Tibial nerve (tissue), 4 donors: Measurements from ENCODE around the gene ADAP1. TPM values are rescaled to one million over a fixed set of nuclear protein-coding genes. Genes with fewer than 3 reads are reported as not detected.

Source experiments
- DNase-seq, 2 donors: peaks; one replicate each; pipeline ENCODE4 v3.0.0-alpha.2; 2019; ENCODE audit warnings: low spot score in 2 of 2
- H3K27ac ChIP-seq, 4 donors: fragments of 200-600 bp; sonication (generic) in 3 of 4; one replicate each; pipeline ENCODE4 v1.5.1; 2017 to 2019; ENCODE audit warnings: mild to moderate bottlenecking in 1 of 4
- H3K27me3 ChIP-seq, 2 donors: fragments of 200-600 bp; sonication (generic) in 1 of 2; one replicate each; pipeline versions ENCODE4 v1.5.1 to v1.6.0; 2017 to 2019
- H3K36me3 ChIP-seq, 3 donors: fragments of 200-600 bp; sonication (generic); one replicate each; pipeline ENCODE4 v1.5.1; 2018 to 2019
- H3K4me1 ChIP-seq, 4 donors: fragments of 200-600 bp; sonication (generic) in 3 of 4; one replicate each; pipeline ENCODE4 v1.5.1; 2017 to 2019
- H3K4me3 ChIP-seq, 4 donors: fragments of 200-600 bp; sonication (generic) in 3 of 4; one replicate each; pipeline ENCODE4 v1.5.1; 2017 to 2019; ENCODE audit warnings: mild to moderate bottlenecking in 1 of 4, moderate library complexity in 1 of 4
- H3K9me3 ChIP-seq, 4 donors: fragments of 200-600 bp; sonication (generic) in 3 of 4; one replicate each; pipeline ENCODE4 v1.5.1; 2017 to 2019
- CTCF ChIP-seq, 5 experiments: fragments of 200-600 bp in 3 of 5; fragments of 450-650 bp in 2 of 5; sonication (generic) in 3 of 5; IDR thresholded peaks; one replicate each; pipeline ENCODE4 v1.5.1; 2016 to 2019; ENCODE audit warnings: antibody characterized with exemption in 5 of 5, mild to moderate bottlenecking in 3 of 5, moderate library complexity in 2 of 5
- EP300 ChIP-seq, 2 donors: sonication (generic); formaldehyde crosslinking; IDR thresholded peaks; one replicate each; pipeline ENCODE4 v1.6.1; 2017; ENCODE audit warnings: antibody characterized with exemption in 2 of 2, mild to moderate bottlenecking in 1 of 2
- POLR2A ChIP-seq, 2 donors: fragments of 450-650 bp; IDR thresholded peaks; one replicate each; pipeline ENCODE4 v1.6.1; 2017; ENCODE audit warnings: antibody characterized with exemption in 2 of 2, mild to moderate bottlenecking in 2 of 2, moderate library complexity in 2 of 2
- WGBS, 2 donors: methylation state at CpG; one replicate each; pipeline ENCODE4 v1.1.5; 2018; 5-methylcytosine and 5-hydroxymethylcytosine counted together
- total RNA-seq, 4 donors: library from RNA; depleted of rRNA; stranded (reverse); fragments of >200 nt; gene quantifications; one replicate each; pipeline ENCODE4 v1.1.0, GENCODE V29; 2016

ADAP1 gene
- total RNA-seq, 4 donors from 2014 or later, result 29.3 to 53.0 (median 39.6) TPM

GRCh38 chr7:967361-968082 lies 13.0 kb upstream of the ADAP1 start:
- H3K4me3 ChIP-seq, result no peak overlapping the region
- DNase-seq, result no peak
- 90 to 92% methylated on average over 39 of the region's 39 CpGs for WGBS, 2 donors
- H3K27me3 ChIP-seq, result peaks cover 0 to 6% of the 10 kb centered on the region in 2 donors
- H3K9me3 ChIP-seq, result no peaks in the 10 kb centered on the region
- no peak for TF ChIP-seq POLR2A (IDR thresholded peaks at IDR 0.05)
- no peak for TF ChIP-seq EP300 (IDR thresholded peaks at IDR 0.05)
- TF ChIP-seq CTCF (IDR thresholded peaks at IDR 0.05), result no peak
- peaks cover 2 to 61% (median 30%) of the 10 kb centered on the region in 3 donors for H3K36me3 ChIP-seq
- H3K4me1 ChIP-seq, result peaks cover 0 to 64% (median 37%) of the 10 kb centered on the region in 4 donors
- no peak overlapping the region for H3K27ac ChIP-seq

- TF ChIP-seq POLR2A (IDR thresholded peaks at IDR 0.05) (no peak), CTCF (IDR thresholded peaks at IDR 0.05) (no peak), EP300 (IDR thresholded peaks at IDR 0.05) (no peak)
- Histone ChIP-seq H3K9me3 (no peaks in the 10 kb centered on the region), H3K4me1 (peaks cover 0 to 59% (median 37%) of the 10 kb centered on the region in 4 donors), H3K27me3 (peaks cover 0 to 16% of the 10 kb centered on the region in 2 donors), H3K27ac (peak overlapping the region in 2 of 4 donors; percentile 36 to 76), H3K4me3 (no peak overlapping the region), H3K36me3 (peaks cover 2 to 51% (median 22%) of the 10 kb centered on the region in 3 donors)
- WGBS, 2 donors, result 81 to 82% methylated on average over 22 of the region's 22 CpGs
- no peak for DNase-seq
Observed at GRCh38 chr7:966291-967069, 12.0 kb upstream of the ADAP1 start.

GRCh38 chr7:964401-965231 lies 10.1 kb upstream of the ADAP1 start:
- peaks cover 0 to 50% (median 29%) of the 10 kb centered on the region in 4 donors for H3K4me1 ChIP-seq
- no peak overlapping the region for H3K4me3 ChIP-seq
- DNase-seq, result peak in 1 of 2 donors; percentile 27
- peaks cover 2 to 36% (median 21%) of the 10 kb centered on the region in 3 donors for H3K36me3 ChIP-seq
- no peaks in the 10 kb centered on the region for H3K9me3 ChIP-seq
- no peak for TF ChIP-seq EP300 (IDR thresholded peaks at IDR 0.05)
- TF ChIP-seq POLR2A (IDR thresholded peaks at IDR 0.05), result no peak
- TF ChIP-seq CTCF (IDR thresholded peaks at IDR 0.05), result peak in 1 of 5 experiments; percentile 8
- peaks cover 0 to 17% of the 10 kb centered on the region in 2 donors for H3K27me3 ChIP-seq
- WGBS, 2 donors, result 39 to 46% methylated on average over 24 to 25 of the region's 27 CpGs
- H3K27ac ChIP-seq, result peak overlapping the region; percentile 34 to 76 (median 53)

- H3K9me3 ChIP-seq, result no peaks in the 10 kb centered on the region
- H3K4me3 ChIP-seq, result no peak overlapping the region
- DNase-seq, result no peak
- TF ChIP-seq CTCF (IDR thresholded peaks at IDR 0.05), result peak in 1 of 5 experiments; percentile 14
- TF ChIP-seq POLR2A (IDR thresholded peaks at IDR 0.05), result no peak
- no peak for TF ChIP-seq EP300 (IDR thresholded peaks at IDR 0.05)
- peaks cover 0 to 21% of the 10 kb centered on the region in 2 donors for H3K27me3 ChIP-seq
- H3K4me1 ChIP-seq, result peaks cover 0 to 40% (median 29%) of the 10 kb centered on the region in 4 donors
- peak overlapping the region in 1 of 4 donors; percentile 76 for H3K27ac ChIP-seq
- WGBS, 2 donors, result 33 to 35% methylated on average over 19 to 26 of the region's 37 CpGs
- peaks cover 2 to 24% (median 10%) of the 10 kb centered on the region in 3 donors for H3K36me3 ChIP-seq
Observed at GRCh38 chr7:963236-964078, 9.0 kb upstream of the ADAP1 start.
